ENCODE data around the gene HNF4A. TPM values are rescaled to one million over a fixed set of nuclear protein-coding genes. Genes with fewer than 3 reads are reported as not detected.
"Not testable (repeated sequence)": the region's sequence is repeated elsewhere in the genome, so short reads cannot be mapped to it uniquely, and the experiment has no call there.

HNF4A gene
- total and polyA plus RNA-seq, 2 donors, result 0.09 TPM; not detected in 1

DNA sequence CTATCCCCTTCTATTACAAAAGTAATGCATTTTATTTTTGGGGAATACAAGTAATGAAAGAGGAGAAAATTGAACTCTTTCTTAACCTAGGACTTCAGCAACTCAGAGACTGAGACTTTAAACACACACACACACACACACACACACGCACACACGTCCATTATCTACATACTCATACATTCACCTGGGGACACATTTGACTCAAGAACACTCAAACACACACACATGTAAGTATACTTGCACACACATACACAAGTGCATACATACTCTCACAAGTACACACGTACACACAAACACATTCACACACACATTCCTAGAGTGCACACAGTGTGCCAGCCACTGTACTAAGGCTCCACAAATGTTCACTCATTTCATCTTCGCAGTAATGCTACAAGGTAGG is 20.8 kb upstream of the HNF4A start:
- Histone ChIP-seq H3K4me3 (ENCODE audit: low read depth, low read length) (no peak overlapping the region), H3K36me3 (ENCODE audit: insufficient read depth) (no peaks in the 10 kb centered on the region), H3K4me1 (ENCODE audit: insufficient read depth) (no peaks in the 10 kb centered on the region), H3K27ac (ENCODE audit: low read depth) (no peak overlapping the region)
- 85% methylated on average over 4 of the region's 4 CpGs for WGBS
- no peak for DNase-seq (ENCODE audit: extremely low spot score)

DNA sequence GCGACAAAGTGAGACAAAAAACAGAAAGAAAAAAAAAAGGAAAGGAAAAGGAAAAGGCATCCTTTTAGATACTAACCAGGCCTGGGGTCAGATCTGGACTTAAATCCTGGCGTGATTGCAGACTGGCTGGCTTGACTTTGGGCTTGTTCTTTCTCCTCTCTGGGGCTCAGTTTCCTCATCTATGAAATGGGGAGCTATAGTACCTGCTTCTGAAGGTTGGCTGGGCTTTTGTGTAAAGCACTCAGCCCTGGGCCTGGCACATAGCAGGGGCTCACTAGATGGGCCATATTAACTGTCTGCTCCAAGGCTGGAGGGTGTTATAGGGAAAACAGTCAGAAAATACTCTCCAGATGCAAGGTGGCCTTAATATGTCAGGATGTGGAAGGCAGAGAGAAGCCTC is 19.8 kb upstream of the HNF4A start:
- H3K27ac ChIP-seq (ENCODE audit: low read depth), result no peak overlapping the region
- WGBS, result 66% methylated on average over 2 of the region's 2 CpGs
- no peaks in the 10 kb centered on the region for H3K4me1 ChIP-seq (ENCODE audit: insufficient read depth)
- no peak overlapping the region for H3K4me3 ChIP-seq (ENCODE audit: low read depth, low read length)
- no peak for DNase-seq (ENCODE audit: extremely low spot score)
- H3K36me3 ChIP-seq (ENCODE audit: insufficient read depth), result no peaks in the 10 kb centered on the region

DNA sequence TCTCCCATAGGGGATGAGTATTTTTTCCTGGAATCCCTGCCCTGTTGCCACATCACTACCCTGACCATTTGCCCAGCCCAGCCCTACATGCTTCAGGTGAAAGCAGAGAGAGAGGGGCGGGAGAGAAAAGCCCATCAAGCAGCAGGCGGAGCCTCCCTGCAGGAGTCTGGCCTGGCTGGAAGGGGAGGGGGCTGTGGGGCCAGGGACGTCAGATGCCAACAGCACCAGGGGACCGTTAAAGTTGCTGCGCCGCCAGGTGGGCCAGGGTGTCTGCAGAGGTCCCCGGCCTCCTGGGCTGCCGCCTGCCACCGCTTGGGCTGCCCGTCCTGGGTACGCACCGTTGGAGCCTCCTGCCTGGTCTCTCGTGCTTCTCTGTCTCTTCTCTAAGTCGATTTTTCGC is 19.4 kb upstream of the HNF4A start:
- H3K27ac ChIP-seq (ENCODE audit: low read depth), result no peak overlapping the region
- H3K4me1 ChIP-seq (ENCODE audit: insufficient read depth), result no peaks in the 10 kb centered on the region
- no peak for DNase-seq (ENCODE audit: extremely low spot score)
- no peaks in the 10 kb centered on the region for H3K36me3 ChIP-seq (ENCODE audit: insufficient read depth)
- 18% methylated on average over 15 of the region's 15 CpGs for WGBS
- no peak overlapping the region for H3K4me3 ChIP-seq (ENCODE audit: low read depth, low read length)

DNA sequence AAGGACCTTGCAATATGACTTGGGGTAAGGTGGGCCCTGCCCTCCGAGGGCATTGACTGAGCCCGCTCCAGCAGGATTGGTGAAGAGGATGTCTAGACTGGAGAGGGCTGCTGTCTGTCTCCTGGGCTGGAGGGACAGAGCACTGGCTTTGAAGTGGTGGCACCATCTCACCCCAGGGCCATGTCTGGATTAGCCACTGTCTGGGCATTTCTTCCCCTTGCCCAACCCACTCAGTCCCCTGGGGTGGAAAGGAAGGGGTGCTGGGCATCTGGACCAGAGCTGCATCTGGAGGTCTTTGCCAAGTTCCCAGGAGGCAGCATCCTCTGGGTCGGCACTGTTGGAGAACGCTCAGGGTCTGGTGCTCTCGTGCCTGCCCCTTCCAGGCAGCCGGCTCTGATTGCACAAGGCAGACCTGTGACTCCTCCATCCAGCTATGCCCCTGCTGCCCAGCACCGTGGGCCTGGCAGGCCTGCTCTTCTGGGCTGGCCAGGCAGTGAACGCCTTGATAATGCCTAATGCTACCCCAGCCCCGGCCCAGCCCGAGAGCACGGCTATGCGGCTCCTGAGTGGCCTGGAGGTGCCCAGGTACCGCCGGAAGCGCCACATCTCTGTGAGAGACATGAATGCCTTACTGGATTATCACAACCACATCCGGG is 18.6 kb upstream of the HNF4A start, which contains the start of gene R3HDML:
R3HDML (plus strand) TSS at position 319 of the 656 bp plus-strand sequence; CDS start at position 434, 115 bp downstream.
- no peaks in the 10 kb centered on the region for H3K4me1 ChIP-seq (ENCODE audit: insufficient read depth)
- 85% methylated on average over 16 of the region's 16 CpGs for WGBS
- no peak for DNase-seq (ENCODE audit: extremely low spot score)
- H3K36me3 ChIP-seq (ENCODE audit: insufficient read depth), result no peaks in the 10 kb centered on the region
- no peak within 1 kb of the TSS for H3K4me3 ChIP-seq (ENCODE audit: low read depth, low read length)
- no peak within 1 kb of the TSS for H3K27ac ChIP-seq (ENCODE audit: low read depth)

DNA sequence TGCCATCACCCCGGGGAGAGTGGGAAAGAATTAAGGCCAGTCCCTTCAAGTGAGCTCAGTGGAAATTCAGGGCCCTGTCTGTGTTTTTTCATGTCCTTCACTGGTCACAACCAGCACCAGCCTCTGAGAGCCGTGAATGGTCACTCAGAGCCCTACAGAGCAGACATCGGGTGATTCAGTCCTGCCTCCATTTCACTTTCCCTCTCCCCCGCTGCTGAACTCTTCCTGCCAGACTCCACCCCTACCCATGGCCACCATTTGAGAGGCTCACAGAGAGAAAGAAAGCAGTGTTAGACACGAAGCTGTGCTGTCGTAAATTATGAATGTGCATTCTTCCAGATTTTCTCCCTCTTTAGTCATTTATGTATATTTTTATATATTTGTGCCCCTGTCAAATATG is 13.3 kb upstream of the HNF4A start:
- Histone ChIP-seq H3K4me1 (ENCODE audit: insufficient read depth) (no peaks in the 10 kb centered on the region), H3K36me3 (ENCODE audit: insufficient read depth) (no peaks in the 10 kb centered on the region), H3K4me3 (ENCODE audit: low read depth, low read length) (no peak overlapping the region), H3K27ac (ENCODE audit: low read depth) (no peak overlapping the region)
- 37% methylated on average over 6 of the region's 6 CpGs for WGBS
- DNase-seq (ENCODE audit: extremely low spot score), result no peak

DNA sequence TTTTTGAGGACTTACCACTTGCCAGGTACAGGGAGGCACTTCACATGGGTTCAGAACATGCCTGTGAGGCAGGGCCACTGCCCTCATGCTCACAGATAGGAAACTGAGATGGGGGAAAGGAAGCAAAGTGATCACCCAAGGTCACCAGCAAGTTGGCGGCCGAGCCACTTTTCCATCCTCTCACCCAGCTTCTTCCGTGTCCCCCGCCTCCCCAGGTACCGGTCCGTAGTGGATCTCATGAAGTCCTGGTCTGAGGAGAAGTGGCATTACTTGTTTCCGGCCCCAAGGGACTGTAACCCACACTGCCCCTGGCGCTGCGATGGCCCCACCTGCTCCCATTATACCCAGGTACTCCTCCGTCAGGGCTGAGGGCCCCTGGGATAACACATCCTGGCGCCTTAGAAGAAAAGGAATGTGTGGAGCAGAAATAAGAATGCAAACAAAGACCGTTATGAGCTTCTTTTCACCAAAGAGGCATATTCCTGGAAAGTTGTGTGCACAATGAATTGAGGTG is 12.3 kb upstream of the HNF4A start:
- H3K4me3 ChIP-seq (ENCODE audit: low read depth, low read length), result no peak overlapping the region
- no peak for DNase-seq (ENCODE audit: extremely low spot score)
- H3K27ac ChIP-seq (ENCODE audit: low read depth), result no peak overlapping the region
- H3K4me1 ChIP-seq (ENCODE audit: insufficient read depth), result no peaks in the 10 kb centered on the region
- WGBS, result 87% methylated on average over 12 of the region's 12 CpGs
- no peaks in the 10 kb centered on the region for H3K36me3 ChIP-seq (ENCODE audit: insufficient read depth)

DNA sequence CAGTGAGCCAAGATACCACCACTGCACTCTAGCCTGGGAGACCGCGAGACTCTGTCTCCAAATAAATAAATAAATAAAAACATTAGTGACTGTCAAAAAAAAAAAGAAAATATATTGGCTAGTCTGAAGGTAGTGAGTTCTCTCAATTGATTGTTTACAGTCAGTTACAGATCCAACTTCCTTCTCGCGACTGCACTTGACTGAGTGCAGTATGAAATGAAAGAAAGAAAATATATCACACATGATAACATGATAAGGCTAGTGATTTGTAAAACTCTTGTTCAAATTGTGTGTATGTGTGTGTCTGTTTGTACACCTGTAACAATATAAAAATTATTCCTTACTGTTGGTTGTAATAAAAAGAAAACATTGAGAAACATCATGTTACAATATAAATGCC is 10.8 kb upstream of the HNF4A start:
- 78% methylated on average over 4 of the region's 4 CpGs for WGBS
- no peak for DNase-seq (ENCODE audit: extremely low spot score)
- no peaks in the 10 kb centered on the region for H3K36me3 ChIP-seq (ENCODE audit: insufficient read depth)
- no peak overlapping the region for H3K4me3 ChIP-seq (ENCODE audit: low read depth, low read length)
- H3K4me1 ChIP-seq (ENCODE audit: insufficient read depth), result no peaks in the 10 kb centered on the region
- H3K27ac ChIP-seq (ENCODE audit: low read depth), result no peak overlapping the region

DNA sequence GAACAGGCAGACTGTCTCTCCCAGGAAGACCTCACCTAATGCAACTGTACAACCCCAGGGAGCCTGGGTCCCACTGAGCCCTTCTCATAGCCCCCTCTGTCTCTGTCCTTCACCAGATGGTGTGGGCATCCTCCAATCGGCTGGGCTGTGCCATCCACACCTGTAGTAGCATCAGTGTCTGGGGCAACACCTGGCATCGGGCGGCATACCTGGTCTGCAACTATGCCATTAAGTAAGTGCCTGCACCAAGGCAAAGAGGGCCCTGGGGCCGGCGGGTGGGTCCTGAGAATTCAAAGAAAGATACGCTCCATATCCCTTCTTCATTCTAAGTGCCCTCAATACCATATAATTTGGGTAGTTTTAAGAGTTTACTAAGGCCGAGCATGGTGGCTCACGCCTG is 10.4 kb upstream of the HNF4A start:
- 91% methylated on average over 8 of the region's 8 CpGs for WGBS
- Histone ChIP-seq H3K4me1 (ENCODE audit: insufficient read depth) (no peaks in the 10 kb centered on the region), H3K4me3 (ENCODE audit: low read depth, low read length) (no peak overlapping the region), H3K27ac (ENCODE audit: low read depth) (no peak overlapping the region), H3K36me3 (ENCODE audit: insufficient read depth) (no peaks in the 10 kb centered on the region)
- DNase-seq (ENCODE audit: extremely low spot score), result no peak

DNA sequence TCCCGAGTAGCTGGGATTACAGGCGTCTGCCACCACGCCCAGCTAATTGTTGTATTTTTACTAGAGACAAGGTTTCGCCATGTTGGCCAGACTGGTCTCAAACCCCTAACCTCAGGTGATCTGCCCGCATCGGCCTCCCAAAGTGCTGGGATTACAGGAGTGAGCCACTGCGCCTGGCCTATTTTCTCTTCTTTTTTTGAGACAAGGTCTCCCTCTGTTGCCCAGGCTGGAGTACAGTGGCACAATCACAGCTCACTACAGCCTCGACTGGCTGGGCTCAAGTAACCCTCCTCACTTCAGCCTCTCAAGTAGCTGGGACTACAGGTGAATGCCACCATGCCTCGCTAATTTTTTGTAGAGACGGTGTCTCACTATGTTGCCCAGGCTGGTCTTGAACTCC is 9.6 kb upstream of the HNF4A start:
- 89% methylated on average over 10 of the region's 10 CpGs for WGBS
- not testable (repeated sequence) for H3K27ac ChIP-seq (ENCODE audit: low read depth); DNase-seq (ENCODE audit: extremely low spot score)

DNA sequence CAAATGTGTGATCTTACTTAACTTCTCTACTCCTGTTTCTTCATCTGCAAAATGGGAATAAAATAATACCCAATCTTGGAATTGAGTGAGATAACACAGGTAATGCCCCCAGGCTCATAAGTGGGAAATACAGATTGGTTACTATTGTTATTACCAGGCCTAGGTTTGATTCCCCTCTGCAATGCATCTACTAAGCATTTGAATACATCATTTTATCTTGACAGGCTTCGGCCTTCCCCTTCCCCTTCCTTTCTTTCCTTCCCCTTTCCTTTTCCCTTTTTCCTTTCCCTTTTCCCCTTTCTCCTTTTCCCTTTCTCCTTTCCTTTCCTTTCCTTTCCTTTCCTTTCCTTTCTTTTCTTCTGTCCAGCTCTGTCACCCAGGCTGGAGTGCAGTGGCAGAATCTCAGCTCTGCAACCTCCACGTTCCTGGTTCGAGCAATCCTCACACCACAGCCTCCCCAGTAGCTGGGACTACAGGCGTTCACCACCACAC is 7.3 kb upstream of the HNF4A start:
- Histone ChIP-seq H3K36me3 (ENCODE audit: insufficient read depth) (no peaks in the 10 kb centered on the region), H3K27ac (ENCODE audit: low read depth) (no peak overlapping the region), H3K4me3 (ENCODE audit: low read depth, low read length) (no peak overlapping the region), H3K4me1 (ENCODE audit: insufficient read depth) (no peaks in the 10 kb centered on the region)
- 86% methylated on average over 4 of the region's 4 CpGs for WGBS
- no peak for DNase-seq (ENCODE audit: extremely low spot score)

More for the DNA sequence above, 9.6 kb upstream of the HNF4A start:
- H3K4me3 ChIP-seq (ENCODE audit: low read depth, low read length); H3K36me3 ChIP-seq (ENCODE audit: insufficient read depth); H3K4me1 ChIP-seq (ENCODE audit: insufficient read depth): not testable (repeated sequence)

DNA sequence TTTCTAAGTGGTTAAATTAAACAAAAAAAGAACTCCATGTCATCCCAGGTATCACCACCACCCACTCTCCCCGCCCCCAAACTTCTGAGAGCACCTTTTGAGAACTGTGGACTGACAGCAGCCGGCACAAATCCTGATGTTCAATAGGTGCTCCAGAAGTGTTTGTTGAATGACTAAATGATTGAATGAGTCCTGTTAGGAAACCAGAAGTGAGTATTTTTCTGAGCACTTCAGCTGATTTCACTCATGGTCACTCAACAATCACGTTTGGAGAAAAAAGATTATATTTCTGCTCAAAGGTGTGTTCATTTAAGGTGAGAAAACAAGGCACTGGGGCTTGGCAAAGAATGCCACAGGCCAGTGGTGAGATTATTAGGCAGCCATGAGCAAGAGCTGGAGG is 6.2 kb upstream of the HNF4A start:
- no peaks in the 10 kb centered on the region for H3K36me3 ChIP-seq (ENCODE audit: insufficient read depth)
- H3K4me3 ChIP-seq (ENCODE audit: low read depth, low read length), result no peak overlapping the region
- no peak overlapping the region for H3K27ac ChIP-seq (ENCODE audit: low read depth)
- no peak for DNase-seq (ENCODE audit: extremely low spot score)
- WGBS, result 84% methylated on average over 3 of the region's 3 CpGs
- H3K4me1 ChIP-seq (ENCODE audit: insufficient read depth), result no peaks in the 10 kb centered on the region

DNA sequence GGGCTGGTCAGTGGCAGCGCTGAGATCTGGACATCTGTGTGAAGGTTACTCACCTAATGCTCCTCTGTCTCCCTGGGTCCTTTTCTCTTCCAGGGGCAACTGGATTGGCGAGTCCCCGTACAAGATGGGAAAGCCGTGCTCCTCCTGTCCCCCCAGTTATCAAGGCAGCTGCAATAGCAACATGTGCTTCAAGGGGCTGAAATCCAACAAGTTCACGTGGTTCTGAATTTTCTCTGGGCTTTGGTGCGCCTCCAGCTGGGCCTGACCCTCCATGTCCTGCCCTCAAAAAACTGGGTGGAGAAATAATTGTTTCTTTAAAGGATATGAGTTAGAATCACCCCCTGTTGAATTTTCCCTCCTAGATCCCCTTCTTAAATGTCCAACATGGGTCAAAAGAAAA is 4.9 kb upstream of the HNF4A start:
- 84% methylated on average over 6 of the region's 6 CpGs for WGBS
- no peak for DNase-seq (ENCODE audit: extremely low spot score)
- Histone ChIP-seq H3K27ac (ENCODE audit: low read depth) (no peak overlapping the region), H3K4me3 (ENCODE audit: low read depth, low read length) (no peak overlapping the region), H3K4me1 (ENCODE audit: insufficient read depth) (no peaks in the 10 kb centered on the region), H3K36me3 (ENCODE audit: insufficient read depth) (no peaks in the 10 kb centered on the region)

DNA sequence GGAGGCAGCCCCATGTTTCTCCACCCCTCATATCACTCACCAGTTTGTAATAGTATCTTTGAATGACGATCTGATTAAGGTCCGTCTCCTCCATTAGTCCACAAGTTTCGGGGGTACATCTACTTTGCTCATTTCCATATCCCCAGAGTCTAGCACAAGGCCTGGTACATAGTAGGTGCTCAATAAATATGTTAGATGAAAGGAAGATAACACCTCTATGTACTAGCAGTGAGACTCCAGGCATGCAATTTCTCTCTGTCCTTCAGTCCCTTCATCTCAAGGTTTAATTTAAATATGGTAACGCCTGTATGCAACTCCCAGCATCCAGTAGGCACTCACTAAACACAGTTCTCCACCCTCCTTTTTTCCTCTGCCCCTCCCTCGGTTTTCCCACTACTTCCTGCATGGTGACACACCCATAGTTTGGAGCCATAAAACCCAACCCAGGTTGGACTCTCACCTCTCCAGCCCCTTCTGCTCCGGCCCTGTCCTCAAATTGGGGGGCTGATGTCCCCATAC is 461 bp upstream of the HNF4A start:
- no peak overlapping the region for H3K4me3 ChIP-seq (ENCODE audit: low read depth, low read length)
- H3K36me3 ChIP-seq (ENCODE audit: insufficient read depth), result no peaks in the 10 kb centered on the region
- no peak overlapping the region for H3K27ac ChIP-seq (ENCODE audit: low read depth)
- DNase-seq (ENCODE audit: extremely low spot score), result no peak
- 84% methylated on average over 6 of the region's 6 CpGs for WGBS
- no peaks in the 10 kb centered on the region for H3K4me1 ChIP-seq (ENCODE audit: insufficient read depth)

DNA sequence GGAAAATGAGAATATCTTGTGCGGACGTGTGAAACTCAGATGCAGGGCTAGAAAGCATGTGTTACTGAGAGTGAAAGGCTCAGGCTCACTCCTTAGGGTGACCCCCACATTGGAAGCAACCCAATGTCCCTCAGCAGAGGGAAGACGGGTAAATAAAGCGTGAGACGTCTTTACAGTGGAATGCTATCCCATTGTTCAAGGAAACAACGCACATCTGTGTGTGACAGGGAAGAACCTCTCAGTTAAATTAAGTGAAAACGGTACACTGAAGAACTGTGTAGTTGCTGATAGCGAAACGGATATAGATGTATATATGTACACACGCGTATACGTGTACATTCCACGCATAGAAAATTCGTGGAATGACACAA is 839 bp downstream of the HNF4A start:
- no peak overlapping the region for H3K27ac ChIP-seq (ENCODE audit: low read depth)
- WGBS, result 71% methylated on average over 14 of the region's 14 CpGs
- H3K36me3 ChIP-seq (ENCODE audit: insufficient read depth), result no peaks in the 10 kb centered on the region
- no peak overlapping the region for H3K4me3 ChIP-seq (ENCODE audit: low read depth, low read length)
- no peak for DNase-seq (ENCODE audit: extremely low spot score)
- no peaks in the 10 kb centered on the region for H3K4me1 ChIP-seq (ENCODE audit: insufficient read depth)
